Measurements from ENCODE around the gene LIM2.
A peak's percentile ranks its signal among the peaks of the same experiment; 100 is the strongest.

Gene LIM2

GRCh38 chr19:51370230-51370629 is 17.5 kb downstream of the LIM2 start:
- Histone ChIP-seq H3K36me3 (ENCODE audit: control insufficient read depth in 2 of 2, insufficient read depth in 1 of 2, low read length in 2 of 2) (no peaks in the 10 kb centered on the region), H3K4me3 (ENCODE audit: low read depth, low read length) (no peak overlapping the region), H3K4me1 (ENCODE audit: control insufficient read depth, insufficient read depth, low read length) (peaks cover 3% of the 10 kb centered on the region), H3K9me3 (ENCODE audit: control insufficient read depth, insufficient read depth, low read depth, low read length) (no peaks in the 10 kb centered on the region), H3K27ac (ENCODE audit: extremely low read depth, low read depth, low read length) (no peak overlapping the region)
- ChIA-PET CTCF (no interaction called here), POLR2A (interaction anchor here (0.5 to 0.6 kb wide), 2 partner anchors 13 to 33 kb away, joined by 3 to 6 read pairs; no protein-coding TSS in a partner anchor)
- TF ChIP-seq ZNF174 (tag by site-specific recombination; IDR thresholded peaks at IDR 0.05), result no peak
- no peak for TF ChIP-seq ZFP69B (tag by site-specific recombination; IDR thresholded peaks at IDR 0.05)
- no peak for TF ChIP-seq ZNF629 (tag by site-specific recombination; IDR thresholded peaks at IDR 0.05)
- TF ChIP-seq ZNF544 (tag by site-specific recombination; IDR thresholded peaks at IDR 0.05), result no peak
- TF ChIP-seq ZNF624 (tag by site-specific recombination; IDR thresholded peaks at IDR 0.05), result no peak
- no peak for TF ChIP-seq ZNF785 (tag by site-specific recombination; IDR thresholded peaks at IDR 0.05)

GRCh38 chr19:51368366-51369282 is 19.1 kb downstream of the LIM2 start, which contains the start of gene CLDND2:
CLDND2 (minus strand) TSS chr19:51369003; CDS start chr19:51368577, 426 bp downstream.
- no peaks in the 10 kb centered on the region for H3K36me3 ChIP-seq (ENCODE audit: control insufficient read depth in 2 of 2, insufficient read depth in 1 of 2, low read length in 2 of 2)
- POLR2A ChIA-PET, result interaction anchor here (0.8 to 2.7 kb wide), 8 partner anchors 9 to 34 kb away, joined by 4 to 37 read pairs (median 7); partner anchors contain the start of gene VSIG10L
- CTCF ChIA-PET, result interaction anchor here (0.6 to 0.7 kb wide), 4 partner anchors 17 to 609 kb away, joined by 3 to 5 read pairs (median 3); no protein-coding TSS in a partner anchor
- peak within 1 kb of the TSS; percentile 78 for H3K4me3 ChIP-seq (ENCODE audit: low read depth, low read length)
- H3K27ac ChIP-seq (ENCODE audit: extremely low read depth, low read depth, low read length), result peak within 1 kb of the TSS; percentile 85; the same call in 1 of the 2 replicates
- no peaks in the 10 kb centered on the region for H3K9me3 ChIP-seq (ENCODE audit: control insufficient read depth, insufficient read depth, low read depth, low read length)
- TF ChIP-seq ZFP69B (tag by site-specific recombination; IDR thresholded peaks at IDR 0.05), result no peak
- peak; percentile 56 for TF ChIP-seq ZNF341 (tag by site-specific recombination; IDR thresholded peaks at IDR 0.05; ENCODE audit: low read depth)
- no peak for TF ChIP-seq ZNF544 (tag by site-specific recombination; IDR thresholded peaks at IDR 0.05)
- TF ChIP-seq GFI1B (tag by site-specific recombination; IDR thresholded peaks at IDR 0.05), result no peak
- no peak for TF ChIP-seq ZNF473 (tag by site-specific recombination; IDR thresholded peaks at IDR 0.05)
- TF ChIP-seq ZNF398 (tag by site-specific recombination; IDR thresholded peaks at IDR 0.05), result 0 out of 2 replicates have a peak, but pooled peaks have one; percentile 11
- H3K4me1 ChIP-seq (ENCODE audit: control insufficient read depth, insufficient read depth, low read length), result peaks cover 4% of the 10 kb centered on the region

GRCh38 chr19:51367565-51368365 is 20.0 kb downstream of the LIM2 start:
- CTCF ChIA-PET, result interaction anchor here (0.6 to 1.0 kb wide), 5 partner anchors 16 to 608 kb away, joined by 3 to 4 read pairs (median 3); no protein-coding TSS in a partner anchor
- Histone ChIP-seq H3K36me3 (ENCODE audit: control insufficient read depth in 2 of 2, insufficient read depth in 1 of 2, low read length in 2 of 2) (no peaks in the 10 kb centered on the region), H3K9me3 (ENCODE audit: control insufficient read depth, insufficient read depth, low read depth, low read length) (no peaks in the 10 kb centered on the region), H3K4me1 (ENCODE audit: control insufficient read depth, insufficient read depth, low read length) (peaks cover 7% of the 10 kb centered on the region), H3K27ac (ENCODE audit: extremely low read depth, low read depth, low read length) (peak overlapping the region; percentile 85; the same call in 1 of the 2 replicates), H3K4me3 (ENCODE audit: low read depth, low read length) (peak overlapping the region; percentile 78)
- POLR2A ChIA-PET, result interaction anchor here (0.7 to 2.7 kb wide), 12 partner anchors 8 to 33 kb away, joined by 3 to 37 read pairs (median 6); partner anchors contain the start of gene VSIG10L
- TF ChIP-seq ZNF704 (tag by site-specific recombination; IDR thresholded peaks at IDR 0.05) (no peak), ZNF791 (tag by site-specific recombination; IDR thresholded peaks at IDR 0.05) (no peak), SP2 (tag by site-specific recombination; IDR thresholded peaks at IDR 0.05) (peak; percentile 97), ZNF2 (tag by site-specific recombination; IDR thresholded peaks at IDR 0.05) (peak; percentile 45; the same call in 1 of the 2 replicates), ZNF18 (tag by site-specific recombination; IDR thresholded peaks at IDR 0.05) (no peak), MYNN (tag by site-specific recombination; IDR thresholded peaks at IDR 0.05; ENCODE audit: borderline replicate concordance) (no peak), HOXD13 (CRISPR knock-in tag; IDR thresholded peaks at IDR 0.05; ENCODE audit: borderline replicate concordance) (no peak), ZFP3 (tag by site-specific recombination; IDR thresholded peaks at IDR 0.05; ENCODE audit: low read depth) (no peak), ZNF223 (tag by site-specific recombination; IDR thresholded peaks at IDR 0.05) (no peak), ZNF639 (tag by site-specific recombination; IDR thresholded peaks at IDR 0.05) (no peak), ZNF184 (tag by site-specific recombination; IDR thresholded peaks at IDR 0.05) (no peak), ZNF211 (tag by site-specific recombination; IDR thresholded peaks at IDR 0.05; ENCODE audit: low read depth) (no peak)

Data from HEK293 (cell line).